Central memory CD8-positive, alpha-beta T cell (primary cell): ENCODE data around the gene RAP1B.

Source experiments
- ATAC-seq: fragments of 150-1000 bp; cut with Tn5 transposase; replicated peaks from 2 replicates; pipeline ENCODE4 v1.10.0; 2022; ENCODE audit warnings: mild to moderate bottlenecking, moderate FRiP score, moderate number of reproducible peaks; ENCODE audit not compliant: poor library complexity, severe bottlenecking; ENCODE audit errors: extremely low read depth
- DNase-seq, 2 donors: peaks; one replicate each; pipeline ENCODE4 v3.0.0; 2021; ENCODE audit warnings: low spot score in 2 of 2
- H3K27ac Mint-ChIP-seq: one replicate; pipeline ENCODE4 v1.8.0; 2022; ENCODE audit warnings: low read depth, mild to moderate bottlenecking, moderate library complexity, mixed read lengths
- H3K27me3 Mint-ChIP-seq: one replicate; pipeline ENCODE4 v1.8.0; 2022; ENCODE audit warnings: mixed read lengths
- H3K36me3 Mint-ChIP-seq: one replicate; pipeline ENCODE4 v1.8.0; 2022; ENCODE audit warnings: mild to moderate bottlenecking, moderate library complexity, mixed read lengths; ENCODE audit not compliant: insufficient read depth
- H3K4me1 Mint-ChIP-seq: one replicate; pipeline ENCODE4 v1.8.0; 2022; ENCODE audit warnings: mixed read lengths
- H3K4me3 Mint-ChIP-seq: one replicate; pipeline ENCODE4 v1.8.0; 2022; ENCODE audit warnings: mild to moderate bottlenecking, moderate library complexity, mixed read lengths
- H3K9me3 Mint-ChIP-seq: one replicate; pipeline ENCODE4 v1.8.0; 2022; ENCODE audit warnings: mixed read lengths

Gene RAP1B

GRCh38 chr12:68614105-68614679 is 3.5 kb downstream of the RAP1B start:
- DNase-seq (no peak), ATAC-seq (no peak)
- Mint-ChIP-seq H3K9me3 (no peaks in the 10 kb centered on the region), H3K27me3 (no peaks in the 10 kb centered on the region), H3K4me3 (peak overlapping the region; percentile 99), H3K36me3 (peaks cover 41% of the 10 kb centered on the region), H3K27ac (peak overlapping the region; percentile 74), H3K4me1 (peaks cover 62% of the 10 kb centered on the region)

- ATAC-seq (no peak), DNase-seq (no peak)
- peak overlapping the region; percentile 74 for H3K27ac Mint-ChIP-seq
- no peaks in the 10 kb centered on the region for H3K9me3 Mint-ChIP-seq
- H3K27me3 Mint-ChIP-seq, result no peaks in the 10 kb centered on the region
- H3K36me3 Mint-ChIP-seq, result peaks cover 43% of the 10 kb centered on the region
- H3K4me3 Mint-ChIP-seq, result peak overlapping the region; percentile 99
- peaks cover 62% of the 10 kb centered on the region for H3K4me1 Mint-ChIP-seq
These were observed 4.1 kb downstream of the RAP1B start for GRCh38 chr12:68614769-68615168.

- DNase-seq (no peak), ATAC-seq (no peak)
- Mint-ChIP-seq H3K27me3 (no peaks in the 10 kb centered on the region), H3K4me1 (peaks cover 70% of the 10 kb centered on the region), H3K9me3 (no peaks in the 10 kb centered on the region), H3K27ac (peak overlapping the region; percentile 42), H3K36me3 (peaks cover 33% of the 10 kb centered on the region), H3K4me3 (peak overlapping the region; percentile 50)
These were observed 6.6 kb downstream of the RAP1B start for GRCh38 chr12:68617160-68617926.

GRCh38 chr12:68619541-68619940 is 8.8 kb downstream of the RAP1B start:
- DNase-seq, result no peak
- Mint-ChIP-seq H3K4me1 (peaks cover 68% of the 10 kb centered on the region), H3K4me3 (peak overlapping the region; percentile 60), H3K27ac (peak overlapping the region; percentile 81), H3K27me3 (no peaks in the 10 kb centered on the region), H3K36me3 (peaks cover 31% of the 10 kb centered on the region), H3K9me3 (no peaks in the 10 kb centered on the region)
- ATAC-seq, result no peak

- no peak for ATAC-seq
- Mint-ChIP-seq H3K27me3 (no peaks in the 10 kb centered on the region), H3K36me3 (peaks cover 36% of the 10 kb centered on the region)
These were observed 10.1 kb downstream of the RAP1B start for GRCh38 chr12:68620519-68621471.

GRCh38 chr12:68621472-68622081 is 10.9 kb downstream of the RAP1B start:
- Mint-ChIP-seq H3K36me3 (peaks cover 41% of the 10 kb centered on the region), H3K27ac (peak overlapping the region; percentile 26)

More at GRCh38 chr12:68620519-68621471, 10.1 kb downstream of the RAP1B start:
- peak overlapping the region; percentile 60 for H3K4me3 Mint-ChIP-seq
- peak overlapping the region; percentile 81 for H3K27ac Mint-ChIP-seq
- H3K9me3 Mint-ChIP-seq, result no peaks in the 10 kb centered on the region
- H3K4me1 Mint-ChIP-seq, result peaks cover 63% of the 10 kb centered on the region
- no peak for DNase-seq

GRCh38 chr12:68622250-68622649 is 11.6 kb downstream of the RAP1B start:
- peak overlapping the region; percentile 60 for H3K4me3 Mint-ChIP-seq
- peaks cover 73% of the 10 kb centered on the region for H3K4me1 Mint-ChIP-seq
- ATAC-seq, result no peak
- H3K27ac Mint-ChIP-seq, result peak overlapping the region; percentile 33
- peaks cover 46% of the 10 kb centered on the region for H3K36me3 Mint-ChIP-seq
- H3K9me3 Mint-ChIP-seq, result no peaks in the 10 kb centered on the region
- no peak for DNase-seq
- H3K27me3 Mint-ChIP-seq, result no peaks in the 10 kb centered on the region

More at GRCh38 chr12:68621472-68622081, 10.9 kb downstream of the RAP1B start:
- no peak for DNase-seq
- ATAC-seq, result peak; percentile 45
- Mint-ChIP-seq H3K27me3 (no peaks in the 10 kb centered on the region), H3K4me1 (peaks cover 69% of the 10 kb centered on the region), H3K9me3 (no peaks in the 10 kb centered on the region), H3K4me3 (peak overlapping the region; percentile 60)

- H3K4me3 Mint-ChIP-seq, result peak overlapping the region; percentile 60
- H3K36me3 Mint-ChIP-seq, result peaks cover 47% of the 10 kb centered on the region
- DNase-seq (no peak), ATAC-seq (no peak)
- no peaks in the 10 kb centered on the region for H3K27me3 Mint-ChIP-seq
- peak overlapping the region; percentile 33 for H3K27ac Mint-ChIP-seq
- H3K4me1 Mint-ChIP-seq, result peaks cover 76% of the 10 kb centered on the region
- no peaks in the 10 kb centered on the region for H3K9me3 Mint-ChIP-seq
These were observed 12.4 kb downstream of the RAP1B start for GRCh38 chr12:68623059-68623458.

GRCh38 chr12:68623984-68624383 is 13.3 kb downstream of the RAP1B start:
- no peaks in the 10 kb centered on the region for H3K9me3 Mint-ChIP-seq
- peak overlapping the region; percentile 33 for H3K27ac Mint-ChIP-seq
- H3K36me3 Mint-ChIP-seq, result peaks cover 42% of the 10 kb centered on the region
- H3K4me1 Mint-ChIP-seq, result peaks cover 71% of the 10 kb centered on the region
- DNase-seq, result no peak
- H3K27me3 Mint-ChIP-seq, result no peaks in the 10 kb centered on the region
- H3K4me3 Mint-ChIP-seq, result peak overlapping the region; percentile 60
- ATAC-seq, result no peak

- Mint-ChIP-seq H3K27me3 (no peaks in the 10 kb centered on the region), H3K4me1 (peaks cover 73% of the 10 kb centered on the region), H3K36me3 (peaks cover 38% of the 10 kb centered on the region), H3K27ac (peak overlapping the region; percentile 60), H3K9me3 (no peaks in the 10 kb centered on the region), H3K4me3 (no peak overlapping the region)
- ATAC-seq, result no peak
- no peak for DNase-seq
These were observed 14.2 kb downstream of the RAP1B start for GRCh38 chr12:68624933-68625332.

GRCh38 chr12:68627673-68628319 is 17.1 kb downstream of the RAP1B start:
- Mint-ChIP-seq H3K4me3 (peak overlapping the region; percentile 47), H3K27me3 (no peaks in the 10 kb centered on the region), H3K36me3 (peaks cover 44% of the 10 kb centered on the region), H3K4me1 (peaks cover 75% of the 10 kb centered on the region), H3K27ac (no peak overlapping the region), H3K9me3 (no peaks in the 10 kb centered on the region)
- DNase-seq, result no peak
- ATAC-seq, result no peak

- peaks cover 43% of the 10 kb centered on the region for H3K36me3 Mint-ChIP-seq
- peaks cover 75% of the 10 kb centered on the region for H3K4me1 Mint-ChIP-seq
- DNase-seq (no peak), ATAC-seq (no peak)
- H3K27ac Mint-ChIP-seq, result peak overlapping the region; percentile 78
- H3K4me3 Mint-ChIP-seq, result peak overlapping the region; percentile 54
- no peaks in the 10 kb centered on the region for H3K9me3 Mint-ChIP-seq
- H3K27me3 Mint-ChIP-seq, result no peaks in the 10 kb centered on the region
These were observed 18.0 kb downstream of the RAP1B start for GRCh38 chr12:68628698-68629097.
